Raji (cell line): ENCODE results near the gene BEND3.

ENCODE experiments used
- POLR2A ChIP-seq: IDR thresholded peaks from 2 replicates; pipeline ENCODE4 v1.6.1; 2011; ENCODE audit warnings: low read depth, low read length, control low read depth; ENCODE audit not compliant: insufficient read depth

Gene BEND3

GRCh38 chr6:107019047-107019446, 96.3 kb downstream of the BEND3 start:
- no peak for TF ChIP-seq POLR2A
